Measurements from ENCODE around the gene TOR4A. TPM values are rescaled to one million over a fixed set of nuclear protein-coding genes. Genes with fewer than 3 reads are reported as not detected.

Gene TOR4A
- total RNA-seq, 1 experiment from 2014 or later = 28.9 TPM

DNA sequence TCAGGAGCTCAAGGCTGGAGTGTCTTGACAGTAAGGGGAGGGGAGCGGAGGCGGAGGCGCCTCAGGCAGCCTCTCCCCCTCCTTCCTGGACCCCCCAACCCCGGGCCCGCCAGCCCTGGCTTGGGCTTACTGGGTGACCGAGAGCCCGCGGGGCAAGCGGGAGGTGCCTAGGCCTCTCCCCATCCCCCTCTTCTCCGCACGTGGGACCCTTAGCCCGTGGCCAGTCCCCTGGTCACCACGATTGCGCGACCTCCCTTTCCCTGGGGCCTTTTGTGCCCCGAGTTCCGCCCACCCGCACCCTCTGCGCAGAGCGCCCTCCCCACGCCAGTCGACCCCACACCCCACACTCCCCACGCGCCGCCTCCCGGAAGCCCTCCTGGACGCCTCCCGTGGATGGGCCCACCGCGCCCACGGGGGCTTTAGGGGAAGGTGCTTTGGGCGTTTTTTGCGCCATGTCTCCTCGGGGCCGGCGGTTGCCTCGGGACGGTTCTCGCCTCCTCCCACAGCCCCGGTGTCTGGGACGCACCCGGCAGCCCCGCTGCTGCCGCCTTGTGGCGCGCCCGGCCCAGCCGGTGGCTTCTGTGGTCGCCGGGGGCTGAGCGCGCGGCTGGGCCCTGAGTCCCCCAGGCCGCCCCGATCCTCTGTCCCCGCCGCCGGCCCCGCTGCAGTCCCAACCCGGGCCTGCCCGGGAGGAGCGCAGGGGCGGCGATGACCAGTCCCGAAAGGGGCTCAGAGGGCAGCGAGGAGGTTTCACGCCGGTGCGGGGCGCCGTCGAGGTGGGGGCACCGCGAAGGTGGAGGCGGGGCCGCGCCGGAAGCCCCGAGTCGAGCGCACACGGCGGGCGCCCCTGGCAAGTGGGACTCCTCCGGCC, 3.2 kb downstream of the TOR4A start:
- Histone ChIP-seq H3K9me3 (ENCODE audit: low read length) (no peaks in the 10 kb centered on the region), H3K9me2 (replicated peaks; ENCODE audit: low read length) (no peaks in the 10 kb centered on the region), H3K36me3 (ENCODE audit: low read depth, low read length) (no peaks in the 10 kb centered on the region), H3K4me2 (ENCODE audit: low read length) (no peak overlapping the region), H3K79me2 (ENCODE audit: low read length) (peaks cover 19% of the 10 kb centered on the region), H4K20me1 (ENCODE audit: low read length) (no peaks in the 10 kb centered on the region), H3K27ac (ENCODE audit: low read length) (no peak overlapping the region), H3K4me1 (ENCODE audit: insufficient read depth, low read length) (peaks cover 17% of the 10 kb centered on the region), H3F3A (ENCODE audit: low read length, unreplicated experiment) (no peaks in the 10 kb centered on the region), H3K27me3 (ENCODE audit: low read length) (no peaks in the 10 kb centered on the region), H3K9ac (ENCODE audit: low read length) (no peak overlapping the region), H2AFZ (ENCODE audit: low read length) (no peak overlapping the region), H3K4me3 (ENCODE audit: low read length) (no peak overlapping the region)
- intact Hi-C loops (cut with micrococcal nuclease) = no loop called here
- no peak for TF ChIP-seq EZH2 (IDR thresholded peaks at IDR 0.05; ENCODE audit: low read length, unreplicated experiment)
- no peak for TF ChIP-seq CTCF (conservative IDR thresholded peaks at IDR 0.05; ENCODE audit: low read depth, low read length)
- TF ChIP-seq EZH2phosphoT487 (IDR thresholded peaks at IDR 0.05; ENCODE audit: borderline replicate concordance, low read length) = no peak
- no peak for ATAC-seq
- BruUV-seq (replicated peaks) = no TSS peak
- ChIA-PET POLR2A (ENCODE audit: unreplicated experiment) (no interaction called here), CTCF (no interaction called here)
- DNase-seq = no peak

DNA sequence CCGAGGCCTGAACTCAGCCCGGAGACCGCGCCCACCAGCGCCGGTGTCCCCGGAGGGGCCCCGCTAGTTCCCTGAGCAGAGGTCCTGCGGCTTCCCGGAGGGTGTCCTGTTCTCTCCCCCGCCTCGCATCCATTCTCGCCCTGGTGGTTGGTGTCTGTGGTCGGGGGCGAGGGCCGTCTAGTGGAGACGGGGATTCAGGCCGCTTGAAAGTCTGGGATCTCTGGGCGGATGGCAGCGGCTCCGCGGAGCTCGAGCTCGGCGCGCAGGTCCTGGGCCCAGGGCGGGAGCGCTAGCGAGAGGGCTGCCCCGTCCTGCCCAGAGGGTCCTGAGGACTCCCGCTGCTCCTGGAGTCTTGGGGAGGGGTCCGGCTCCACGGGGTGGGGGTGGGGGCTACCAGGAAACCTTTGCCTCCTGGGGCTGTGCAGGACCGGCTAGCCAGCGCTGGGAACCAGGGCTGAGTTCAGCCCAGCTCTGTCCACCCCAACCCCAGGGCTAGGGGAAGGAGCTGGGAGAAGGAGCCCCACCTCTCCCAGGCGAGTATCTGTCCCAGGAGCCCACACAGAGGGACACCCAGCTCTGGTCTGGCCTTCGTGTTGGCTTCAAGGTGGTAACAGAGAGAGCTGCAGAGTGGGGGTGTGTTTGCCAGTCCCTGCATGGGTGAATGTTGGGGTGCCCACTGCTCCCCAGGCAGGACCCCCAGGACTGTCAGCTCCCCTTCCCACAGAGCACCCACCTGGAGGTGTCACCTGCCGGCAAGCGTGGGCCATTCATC, 4.0 kb downstream of the TOR4A start:
- TF ChIP-seq CTCF (conservative IDR thresholded peaks at IDR 0.05; ENCODE audit: low read depth, low read length) (no peak), EZH2phosphoT487 (IDR thresholded peaks at IDR 0.05; ENCODE audit: borderline replicate concordance, low read length) (no peak), EZH2 (IDR thresholded peaks at IDR 0.05; ENCODE audit: low read length, unreplicated experiment) (no peak)
- H3K36me3 ChIP-seq (ENCODE audit: low read depth, low read length) = no peaks in the 10 kb centered on the region
- H4K20me1 ChIP-seq (ENCODE audit: low read length) = no peaks in the 10 kb centered on the region
- ATAC-seq (no peak), DNase-seq (no peak)
- H2AFZ ChIP-seq (ENCODE audit: low read length) = no peak overlapping the region
- no peaks in the 10 kb centered on the region for H3F3A ChIP-seq (ENCODE audit: low read length, unreplicated experiment)
- peaks cover 12% of the 10 kb centered on the region for H3K4me1 ChIP-seq (ENCODE audit: insufficient read depth, low read length)
- H3K79me2 ChIP-seq (ENCODE audit: low read length) = peaks cover 19% of the 10 kb centered on the region
- no TSS peak for BruUV-seq (replicated peaks)
- CTCF ChIA-PET = no interaction called here
- no peaks in the 10 kb centered on the region for H3K9me2 ChIP-seq (replicated peaks; ENCODE audit: low read length)
- H3K27me3 ChIP-seq (ENCODE audit: low read length) = no peaks in the 10 kb centered on the region
- no peak overlapping the region for H3K27ac ChIP-seq (ENCODE audit: low read length)
- H3K9ac ChIP-seq (ENCODE audit: low read length) = no peak overlapping the region
- intact Hi-C loops (cut with micrococcal nuclease) = no loop called here
- H3K4me2 ChIP-seq (ENCODE audit: low read length) = no peak overlapping the region
- H3K9me3 ChIP-seq (ENCODE audit: low read length) = no peaks in the 10 kb centered on the region
- no peak overlapping the region for H3K4me3 ChIP-seq (ENCODE audit: low read length)
- POLR2A ChIA-PET (ENCODE audit: unreplicated experiment) = no interaction called here
